GM12878 (cell line): ENCODE results near the gene CENPF.
"Not testable (repeated sequence)": the region's sequence is repeated elsewhere in the genome, so short reads cannot be mapped to it uniquely, and the experiment has no call there.

Experiments used
- BHLHE40 ChIP-seq, 2 experiments: fragments of 450-650 bp in 1 of 2; IDR thresholded peaks; 2 replicates each; pipeline ENCODE4 v1.6.1; 2011 to 2017; ENCODE audit warnings: low read depth in 2 of 2, borderline replicate concordance in 1 of 2, improper control_type of control experiment in 1 of 2, low read length in 1 of 2, mild to moderate bottlenecking in 1 of 2
- EP300 ChIP-seq, 2 experiments: fragments of 150-350 bp in 1 of 2; IDR thresholded peaks; 2 replicates each; pipeline ENCODE4 v1.6.1; 2011 to 2012; ENCODE audit warnings: low read depth in 2 of 2, low read length in 2 of 2, borderline replicate concordance in 1 of 2, improper control_type of control experiment in 1 of 2, inconsistent platforms in 1 of 2; ENCODE audit not compliant: control insufficient read depth in 1 of 2
- EZH2 ChIP-seq: IDR thresholded peaks from 2 replicates; pipeline ENCODE4 v1.6.1; 2012; ENCODE audit warnings: low read depth, mild to moderate bottlenecking, control low read depth, inconsistent platforms, low read length, borderline replicate concordance; ENCODE audit not compliant: control insufficient read depth
- KDM1A ChIP-seq: fragments of 200-600 bp; sonication (generic); IDR thresholded peaks from 2 replicates; pipeline ENCODE4 v1.6.1; 2016; ENCODE audit warnings: borderline replicate concordance
- MXI1 ChIP-seq: fragments of 150-350 bp; IDR thresholded peaks from 2 replicates; pipeline ENCODE4 v1.6.1; 2011; ENCODE audit warnings: low read depth, mild to moderate bottlenecking, inconsistent platforms, low read length, improper control_type of control experiment
- POLR2A ChIP-seq: IDR thresholded peaks from 2 replicates; pipeline ENCODE4 v1.6.1; 2011; ENCODE audit warnings: low read depth, mild to moderate bottlenecking, low read length
- RFX5 ChIP-seq: IDR thresholded peaks from 2 replicates; pipeline ENCODE4 v1.6.1; 2011; ENCODE audit warnings: low read depth, low read length, improper control_type of control experiment
- SIX5 ChIP-seq: IDR thresholded peaks from 2 replicates; pipeline ENCODE4 v1.6.1; 2011; ENCODE audit warnings: mild to moderate bottlenecking, low read depth, low read length, moderate library complexity; ENCODE audit not compliant: severe bottlenecking
- YY1 ChIP-seq: IDR thresholded peaks from 2 replicates; pipeline ENCODE4 v1.6.1; 2011; ENCODE audit warnings: low read depth, mild to moderate bottlenecking, low read length
- ZNF24 ChIP-seq: fragments of 450-650 bp; IDR thresholded peaks from 2 replicates; pipeline ENCODE4 v1.6.1; 2017; ENCODE audit warnings: antibody characterized with exemption, mild to moderate bottlenecking
- TF ChIP-seq, protein P1 (sequence below), 3 experiments: IDR thresholded peaks in 2 of 3; conservative IDR thresholded peaks in 1 of 3; 2 replicates each; pipeline ENCODE4 v1.5.1; 2011; ENCODE audit warnings: low read depth in 3 of 3, low read length in 3 of 3, mild to moderate bottlenecking in 3 of 3, control low read depth in 2 of 3, moderate library complexity in 2 of 3, inconsistent platforms in 1 of 3, mixed read lengths in 1 of 3; ENCODE audit not compliant: control insufficient read depth in 2 of 3, insufficient read depth in 1 of 3; ENCODE audit errors: extremely low read depth in 1 of 3

DNA sequence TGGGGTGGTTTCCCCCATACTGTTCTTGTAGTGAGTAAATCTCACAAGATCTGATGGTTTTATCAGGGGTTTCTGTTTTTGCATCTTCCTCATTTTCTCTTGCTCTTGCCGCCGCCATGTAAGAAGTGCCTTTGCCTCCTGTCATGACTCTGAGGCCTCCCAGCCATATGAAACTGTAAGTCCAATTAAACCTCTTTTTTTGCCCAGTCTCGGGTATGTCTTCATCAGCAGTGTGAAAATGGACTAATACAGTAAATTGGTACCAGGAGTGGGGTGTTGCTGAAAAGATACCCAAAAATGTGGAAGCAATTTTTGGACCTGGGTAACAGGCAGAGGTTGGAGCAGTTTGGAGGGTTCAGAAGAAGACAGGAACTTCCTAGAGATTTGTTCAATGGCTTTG lies 26.9 kb upstream of the CENPF start:
- TF ChIP-seq POLR2A; MXI1; KDM1A; EP300 (IDR thresholded peaks at IDR 0.05; ENCODE audit: borderline replicate concordance in 1 of 2, control insufficient read depth in 1 of 2, low read depth in 2 of 2, low read length in 2 of 2); EZH2; YY1; RFX5; BHLHE40 (IDR thresholded peaks at IDR 0.05; ENCODE audit: borderline replicate concordance in 1 of 2, low read depth in 2 of 2, low read length in 1 of 2); SIX5; ZNF24: not testable (repeated sequence)
- TF ChIP-seq, protein P1, sequence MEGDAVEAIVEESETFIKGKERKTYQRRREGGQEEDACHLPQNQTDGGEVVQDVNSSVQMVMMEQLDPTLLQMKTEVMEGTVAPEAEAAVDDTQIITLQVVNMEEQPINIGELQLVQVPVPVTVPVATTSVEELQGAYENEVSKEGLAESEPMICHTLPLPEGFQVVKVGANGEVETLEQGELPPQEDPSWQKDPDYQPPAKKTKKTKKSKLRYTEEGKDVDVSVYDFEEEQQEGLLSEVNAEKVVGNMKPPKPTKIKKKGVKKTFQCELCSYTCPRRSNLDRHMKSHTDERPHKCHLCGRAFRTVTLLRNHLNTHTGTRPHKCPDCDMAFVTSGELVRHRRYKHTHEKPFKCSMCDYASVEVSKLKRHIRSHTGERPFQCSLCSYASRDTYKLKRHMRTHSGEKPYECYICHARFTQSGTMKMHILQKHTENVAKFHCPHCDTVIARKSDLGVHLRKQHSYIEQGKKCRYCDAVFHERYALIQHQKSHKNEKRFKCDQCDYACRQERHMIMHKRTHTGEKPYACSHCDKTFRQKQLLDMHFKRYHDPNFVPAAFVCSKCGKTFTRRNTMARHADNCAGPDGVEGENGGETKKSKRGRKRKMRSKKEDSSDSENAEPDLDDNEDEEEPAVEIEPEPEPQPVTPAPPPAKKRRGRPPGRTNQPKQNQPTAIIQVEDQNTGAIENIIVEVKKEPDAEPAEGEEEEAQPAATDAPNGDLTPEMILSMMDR (IDR thresholded peaks at IDR 0.05 in 2 of 3, conservative IDR thresholded peaks at IDR 0.05 in 1 of 3; ENCODE audit: control insufficient read depth in 2 of 3, extremely low read depth in 1 of 3, insufficient read depth in 1 of 3, low read depth in 3 of 3, low read length in 3 of 3), result not testable (repeated sequence)
